KMS-11 (cell line): ENCODE data around the gene PCCA.

Source experiments
- H2AFZ ChIP-seq: fragments of 200-600 bp; sonication (generic); 2 replicates; pipeline ENCODE4 v1.6.1; 2016; ENCODE audit warnings: antibody characterized with exemption, mixed run types, low read depth
- H3K27ac ChIP-seq: fragments of 200-600 bp; sonication (generic); 2 replicates; pipeline ENCODE4 v1.6.1; 2016; ENCODE audit warnings: mild to moderate bottlenecking, mixed run types
- H3K27me3 ChIP-seq: fragments of 200-600 bp; sonication (generic); 2 replicates; pipeline ENCODE4 v1.6.1; 2017; ENCODE audit warnings: mild to moderate bottlenecking, low read depth, mixed run types, moderate library complexity; ENCODE audit not compliant: insufficient read depth
- H3K36me3 ChIP-seq: fragments of 200-600 bp; sonication (generic); 2 replicates; pipeline ENCODE4 v1.6.1; 2017; ENCODE audit warnings: mild to moderate bottlenecking, mixed run types; ENCODE audit not compliant: insufficient read depth
- H3K4me1 ChIP-seq: fragments of 200-600 bp; sonication (generic); 2 replicates; pipeline ENCODE4 v1.6.1; 2016; ENCODE audit warnings: mild to moderate bottlenecking, low read depth, mixed run types; ENCODE audit not compliant: poor library complexity, severe bottlenecking
- H3K4me2 ChIP-seq: fragments of 200-600 bp; sonication (generic); 2 replicates; pipeline ENCODE4 v1.7.0; 2016; ENCODE audit warnings: mild to moderate bottlenecking, mixed run types
- H3K4me3 ChIP-seq: fragments of 200-600 bp; sonication (generic); IDR thresholded peaks from 2 replicates; pipeline ENCODE4 v1.6.1; 2017; ENCODE audit warnings: low read depth, low read length, mixed read lengths; ENCODE audit not compliant: insufficient read depth
- H3K79me2 ChIP-seq: fragments of 200-600 bp; sonication (generic); 2 replicates; pipeline ENCODE4 v1.6.1; 2016; ENCODE audit warnings: low read depth, mixed run types; ENCODE audit not compliant: insufficient read depth
- H3K9ac ChIP-seq: fragments of 200-600 bp; sonication (generic); 2 replicates; pipeline ENCODE4 v1.6.1; 2016; ENCODE audit warnings: mild to moderate bottlenecking, mixed run types
- H4K20me1 ChIP-seq: fragments of 200-600 bp; sonication (generic); 2 replicates; pipeline ENCODE4 v1.6.1; 2016; ENCODE audit warnings: mild to moderate bottlenecking, mixed run types; ENCODE audit not compliant: insufficient read depth
- TF ChIP-seq, protein P1 (sequence below): fragments of 200-600 bp; sonication (generic); conservative IDR thresholded peaks from 2 replicates; pipeline ENCODE4 v1.6.1; 2017; ENCODE audit warnings: low read depth, mild to moderate bottlenecking, antibody characterized with exemption, low read length, moderate library complexity, mixed read lengths

PCCA gene

DNA sequence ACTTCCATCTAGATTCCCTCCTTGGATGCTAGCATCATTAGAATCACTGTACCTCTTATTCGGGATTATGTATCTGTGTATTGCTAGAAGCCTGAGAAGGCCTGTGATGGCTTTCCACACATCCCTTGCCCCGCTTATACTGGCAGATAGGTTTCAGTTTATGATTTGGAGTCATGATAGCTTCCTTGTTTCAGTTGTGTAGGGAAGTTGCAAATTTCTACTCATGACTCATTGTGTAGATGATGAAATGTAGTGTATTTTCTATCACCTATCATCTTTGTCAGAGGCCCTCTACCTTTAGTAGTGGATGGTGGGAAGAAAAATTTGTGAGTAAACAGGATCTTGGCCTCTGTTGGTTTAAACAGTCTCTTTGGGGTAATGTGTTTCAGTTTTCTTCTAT, 334.5 kb downstream of the PCCA start:
- Histone ChIP-seq H3K4me2 (no peak overlapping the region), H3K36me3 (no peaks in the 10 kb centered on the region), H3K27me3 (no peaks in the 10 kb centered on the region), H3K4me3 (no peak overlapping the region), H3K9ac (no peak overlapping the region), H4K20me1 (no peaks in the 10 kb centered on the region), H3K79me2 (no peaks in the 10 kb centered on the region), H3K4me1 (no peaks in the 10 kb centered on the region), H3K27ac (no peak overlapping the region), H2AFZ (no peak overlapping the region)
- TF ChIP-seq, protein P1, sequence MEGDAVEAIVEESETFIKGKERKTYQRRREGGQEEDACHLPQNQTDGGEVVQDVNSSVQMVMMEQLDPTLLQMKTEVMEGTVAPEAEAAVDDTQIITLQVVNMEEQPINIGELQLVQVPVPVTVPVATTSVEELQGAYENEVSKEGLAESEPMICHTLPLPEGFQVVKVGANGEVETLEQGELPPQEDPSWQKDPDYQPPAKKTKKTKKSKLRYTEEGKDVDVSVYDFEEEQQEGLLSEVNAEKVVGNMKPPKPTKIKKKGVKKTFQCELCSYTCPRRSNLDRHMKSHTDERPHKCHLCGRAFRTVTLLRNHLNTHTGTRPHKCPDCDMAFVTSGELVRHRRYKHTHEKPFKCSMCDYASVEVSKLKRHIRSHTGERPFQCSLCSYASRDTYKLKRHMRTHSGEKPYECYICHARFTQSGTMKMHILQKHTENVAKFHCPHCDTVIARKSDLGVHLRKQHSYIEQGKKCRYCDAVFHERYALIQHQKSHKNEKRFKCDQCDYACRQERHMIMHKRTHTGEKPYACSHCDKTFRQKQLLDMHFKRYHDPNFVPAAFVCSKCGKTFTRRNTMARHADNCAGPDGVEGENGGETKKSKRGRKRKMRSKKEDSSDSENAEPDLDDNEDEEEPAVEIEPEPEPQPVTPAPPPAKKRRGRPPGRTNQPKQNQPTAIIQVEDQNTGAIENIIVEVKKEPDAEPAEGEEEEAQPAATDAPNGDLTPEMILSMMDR: no peak

GRCh38 chr13:100428986-100429385, 340.1 kb downstream of the PCCA start:
- no peak overlapping the region for H3K4me2 ChIP-seq
- TF ChIP-seq, protein P1: no peak
- no peaks in the 10 kb centered on the region for H3K27me3 ChIP-seq
- H3K27ac ChIP-seq: no peak overlapping the region
- H3K36me3 ChIP-seq: no peaks in the 10 kb centered on the region
- no peak overlapping the region for H3K9ac ChIP-seq
- no peak overlapping the region for H2AFZ ChIP-seq
- H3K79me2 ChIP-seq: no peaks in the 10 kb centered on the region
- no peaks in the 10 kb centered on the region for H4K20me1 ChIP-seq
- H3K4me3 ChIP-seq: no peak overlapping the region
- peaks cover 6% of the 10 kb centered on the region for H3K4me1 ChIP-seq

DNA sequence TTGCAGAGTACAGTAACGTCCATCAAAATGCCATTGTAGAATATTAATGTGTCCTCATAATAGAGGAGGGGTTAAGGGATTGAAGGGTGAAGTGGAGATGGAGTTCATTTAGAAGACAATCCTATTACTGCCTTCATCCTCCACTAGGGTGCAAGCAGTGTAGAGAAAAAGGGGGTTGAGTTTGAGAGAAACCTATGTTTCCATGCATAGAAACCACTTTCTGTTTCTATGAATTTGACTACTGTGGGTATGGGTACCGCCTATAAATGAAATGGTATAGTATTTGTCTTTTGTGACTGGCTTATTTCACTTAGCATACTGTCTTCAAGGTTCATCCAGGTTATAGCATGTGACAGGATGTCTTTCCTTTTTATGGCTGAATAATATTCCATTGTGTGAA, 343.7 kb downstream of the PCCA start:
- Histone ChIP-seq H3K36me3 (no peaks in the 10 kb centered on the region), H4K20me1 (no peaks in the 10 kb centered on the region), H3K4me3 (no peak overlapping the region), H3K27ac (no peak overlapping the region), H3K4me2 (no peak overlapping the region), H3K79me2 (no peaks in the 10 kb centered on the region), H2AFZ (no peak overlapping the region), H3K27me3 (no peaks in the 10 kb centered on the region), H3K9ac (no peak overlapping the region), H3K4me1 (peaks cover 16% of the 10 kb centered on the region)
- TF ChIP-seq, protein P1: no peak

- Histone ChIP-seq H3K27me3 (no peaks in the 10 kb centered on the region), H3K4me1 (peaks cover 16% of the 10 kb centered on the region), H3K79me2 (no peaks in the 10 kb centered on the region), H3K27ac (no peak overlapping the region), H3K9ac (no peak overlapping the region), H3K4me2 (no peak overlapping the region), H2AFZ (no peak overlapping the region), H4K20me1 (no peaks in the 10 kb centered on the region), H3K4me3 (no peak overlapping the region), H3K36me3 (no peaks in the 10 kb centered on the region)
- TF ChIP-seq, protein P1: no peak
These were observed 344.6 kb downstream of the PCCA start for GRCh38 chr13:100433475-100433874.
